HG02588 (cell line): Measurements from ENCODE around the gene HBS1L.

Experiments
- ATAC-seq: cut with Tn5 transposase; IDR thresholded peaks from one replicate; pipeline ENCODE4 v1.9.1; 2021; ENCODE audit warnings: mild to moderate bottlenecking, moderate library complexity; ENCODE audit not compliant: unreplicated experiment

The HBS1L gene

GRCh38 chr6:135004399-135004798 is 50.2 kb downstream of the HBS1L start:
- no peak for ATAC-seq

GRCh38 chr6:135002974-135003703 is 51.5 kb downstream of the HBS1L start:
- ATAC-seq, result peak; percentile 98

- no peak for ATAC-seq
Measured at GRCh38 chr6:135002229-135002844, 52.3 kb downstream of the HBS1L start.

- no peak for ATAC-seq
Measured at GRCh38 chr6:134999107-134999506, 55.5 kb downstream of the HBS1L start.

GRCh38 chr6:134997133-134997995 is 57.3 kb downstream of the HBS1L start:
- ATAC-seq, result no peak

GRCh38 chr6:134995536-134995935 is 59.1 kb downstream of the HBS1L start:
- no peak for ATAC-seq

GRCh38 chr6:134994431-134994830 is 60.2 kb downstream of the HBS1L start:
- no peak for ATAC-seq

GRCh38 chr6:134992155-134992554 is 62.5 kb downstream of the HBS1L start:
- no peak for ATAC-seq

GRCh38 chr6:134990262-134990661 is 64.4 kb downstream of the HBS1L start:
- no peak for ATAC-seq

- no peak for ATAC-seq
Measured at GRCh38 chr6:134984821-134985220, 69.8 kb downstream of the HBS1L start.

GRCh38 chr6:134983823-134984222 is 70.8 kb downstream of the HBS1L start:
- ATAC-seq, result no peak

- no peak for ATAC-seq
Measured at GRCh38 chr6:134982161-134982560, 72.5 kb downstream of the HBS1L start.

- ATAC-seq, result no peak
Measured at GRCh38 chr6:134980846-134981245, 73.8 kb downstream of the HBS1L start.

- peak; percentile 81 for ATAC-seq
Measured at GRCh38 chr6:134979142-134979541, 75.5 kb downstream of the HBS1L start.

- no peak for ATAC-seq
Measured at GRCh38 chr6:134974370-134974769, 80.3 kb downstream of the HBS1L start.

- no peak for ATAC-seq
Measured at GRCh38 chr6:134967711-134968110, 86.9 kb downstream of the HBS1L start.

GRCh38 chr6:134964451-134965203 is 90.0 kb downstream of the HBS1L start:
- ATAC-seq, result no peak

- no peak for ATAC-seq
Measured at GRCh38 chr6:134962421-134962820, 92.2 kb downstream of the HBS1L start.

- no peak for ATAC-seq
Measured at GRCh38 chr6:134961366-134961765, 93.3 kb downstream of the HBS1L start.

GRCh38 chr6:134959603-134960002 is 95.0 kb downstream of the HBS1L start:
- ATAC-seq, result no peak

GRCh38 chr6:134956676-134957075 is 97.9 kb downstream of the HBS1L start:
- no peak for ATAC-seq
